NCI-H446 treated with DMSO at 0.1 percent for 48 hours (cell line): ENCODE measurements around the gene VSIR.

ENCODE experiments used
- DNase-seq: peaks from one replicate; lab custom pipeline; 2025; lab: John Stamatoyannopoulos, UW

VSIR gene

GRCh38 chr10:71713135-71714030 is 59.9 kb downstream of the VSIR start:
- no peak for DNase-seq

GRCh38 chr10:71712572-71713134 is 60.7 kb downstream of the VSIR start:
- no peak for DNase-seq

GRCh38 chr10:71712170-71712569 is 61.1 kb downstream of the VSIR start:
- no peak for DNase-seq

- DNase-seq: no peak
These were observed 62.2 kb downstream of the VSIR start for GRCh38 chr10:71711052-71711623.

GRCh38 chr10:71710519-71710918 is 62.8 kb downstream of the VSIR start:
- no peak for DNase-seq

GRCh38 chr10:71708897-71709882 is 64.1 kb downstream of the VSIR start:
- no peak for DNase-seq

GRCh38 chr10:71708301-71708703 is 65.0 kb downstream of the VSIR start:
- no peak for DNase-seq

GRCh38 chr10:71707240-71707789 is 66.0 kb downstream of the VSIR start:
- no peak for DNase-seq

- DNase-seq: no peak
These were observed 66.9 kb downstream of the VSIR start for GRCh38 chr10:71706216-71707121.

- DNase-seq: no peak
These were observed 67.7 kb downstream of the VSIR start for GRCh38 chr10:71705582-71705981.

- no peak for DNase-seq
These were observed 68.5 kb downstream of the VSIR start for GRCh38 chr10:71704816-71705215.

- no peak for DNase-seq
These were observed 69.7 kb downstream of the VSIR start for GRCh38 chr10:71703577-71703976.

GRCh38 chr10:71701496-71702132 is 71.7 kb downstream of the VSIR start:
- DNase-seq: no peak

- no peak for DNase-seq
These were observed 72.5 kb downstream of the VSIR start for GRCh38 chr10:71700731-71701368.

- no peak for DNase-seq
These were observed 74.6 kb downstream of the VSIR start for GRCh38 chr10:71698737-71699136.

- no peak for DNase-seq
These were observed 75.2 kb downstream of the VSIR start for GRCh38 chr10:71697938-71698709.
